Ascending aorta (tissue), 2 donors: ENCODE measurements around the gene MAGEA3. TPM values are rescaled to one million over a fixed set of nuclear protein-coding genes. Genes with fewer than 3 reads are reported as not detected.
"Not testable (repeated sequence)": the region's sequence is repeated elsewhere in the genome, so short reads cannot be mapped to it uniquely, and the experiment has no call there.

ENCODE experiments used
- DNase-seq, 2 donors: peaks; one replicate each; pipeline ENCODE4 v3.0.0-alpha.2; 2019; ENCODE audit warnings: low spot score in 2 of 2
- H3K27ac ChIP-seq, 2 donors: fragments of 200-600 bp; sonication (generic); one replicate each; pipeline ENCODE4 v1.5.1; 2016 to 2017; ENCODE audit warnings: mild to moderate bottlenecking in 1 of 2
- H3K27me3 ChIP-seq: fragments of 200-600 bp; sonication (generic); one replicate; pipeline ENCODE4 v1.5.1; 2017
- H3K36me3 ChIP-seq, 2 donors: fragments of 200-600 bp; sonication (generic); one replicate each; pipeline ENCODE4 v1.5.1; 2016
- H3K4me1 ChIP-seq, 2 donors: fragments of 200-600 bp; sonication (generic); one replicate each; pipeline ENCODE4 v1.5.1; 2016 to 2017; ENCODE audit warnings: mild to moderate bottlenecking in 1 of 2
- H3K4me3 ChIP-seq, 2 donors: fragments of 200-600 bp; sonication (generic); one replicate each; pipeline ENCODE4 v1.5.1; 2016 to 2017; ENCODE audit warnings: mild to moderate bottlenecking in 1 of 2
- H3K9me3 ChIP-seq, 2 donors: fragments of 200-600 bp; sonication (generic); one replicate each; pipeline ENCODE4 v1.5.1; 2016
- CTCF ChIP-seq, 3 experiments: fragments of 200-600 bp in 2 of 3; fragments of 450-650 bp in 1 of 3; sonication (generic) in 2 of 3; IDR thresholded peaks; one replicate each; pipeline ENCODE4 v1.5.1; 2016 to 2019; ENCODE audit warnings: antibody characterized with exemption in 3 of 3, mild to moderate bottlenecking in 1 of 3, moderate library complexity in 1 of 3
- intact Hi-C: fragments of 100-400 bp; cut with DNase I; formaldehyde crosslinking; loops from one replicate; pipeline ENCODE4 v1.15.1; 2023
- total RNA-seq: library from RNA; depleted of rRNA; stranded (reverse); fragments of >200 nt; gene quantifications from one replicate; pipeline ENCODE4 v1.1.0, GENCODE V29; 2016

Gene MAGEA3
- total RNA-seq, 1 donor from 2014 or later = not detected

GRCh38 chrX:152663086-152663485 is 35.5 kb upstream of the MAGEA3 start:
- TF ChIP-seq CTCF (IDR thresholded peaks at IDR 0.05) = no peak
- peaks cover 0 to 7% of the 10 kb centered on the region in 2 donors for H3K9me3 ChIP-seq

GRCh38 chrX:152674135-152674534 is 24.5 kb upstream of the MAGEA3 start:
- H3K36me3 ChIP-seq = no peaks in the 10 kb centered on the region
- intact Hi-C loops = no loop called here
- H3K27ac ChIP-seq = no peak overlapping the region
- no peaks in the 10 kb centered on the region for H3K27me3 ChIP-seq
- H3K9me3 ChIP-seq = no peaks in the 10 kb centered on the region
- no peak for TF ChIP-seq CTCF (IDR thresholded peaks at IDR 0.05)
- H3K4me3 ChIP-seq = no peak overlapping the region
- DNase-seq = no peak
- no peaks in the 10 kb centered on the region for H3K4me1 ChIP-seq

More at GRCh38 chrX:152663086-152663485, 35.5 kb upstream of the MAGEA3 start:
- Histone ChIP-seq H3K27ac (no peak overlapping the region), H3K4me1 (no peaks in the 10 kb centered on the region), H3K4me3 (no peak overlapping the region), H3K36me3 (no peaks in the 10 kb centered on the region), H3K27me3 (no peaks in the 10 kb centered on the region)
- intact Hi-C loops = no loop called here
- no peak for DNase-seq

- H3K36me3 ChIP-seq, DNase-seq, intact Hi-C loops: not testable (repeated sequence)
Measured at GRCh38 chrX:152674652-152675051, 23.9 kb upstream of the MAGEA3 start.

GRCh38 chrX:152681012-152681411 is 17.6 kb upstream of the MAGEA3 start:
- DNase-seq, H3K4me3 ChIP-seq, intact Hi-C loops, H3K9me3 ChIP-seq, H3K36me3 ChIP-seq, H3K4me1 ChIP-seq, H3K27me3 ChIP-seq, H3K27ac ChIP-seq: not testable (repeated sequence)

More at GRCh38 chrX:152674652-152675051, 23.9 kb upstream of the MAGEA3 start:
- H3K4me1 ChIP-seq, H3K9me3 ChIP-seq, H3K27me3 ChIP-seq, H3K4me3 ChIP-seq, H3K27ac ChIP-seq: not testable (repeated sequence)

- intact Hi-C loops, H3K27me3 ChIP-seq: not testable (repeated sequence)
- peak in 1 of 2 donors; percentile 57 for DNase-seq
Measured at GRCh38 chrX:152700390-152700789, 1.8 kb downstream of the MAGEA3 start.

GRCh38 chrX:152706500-152706899 is 7.9 kb downstream of the MAGEA3 start:
- H3K36me3 ChIP-seq, H3K9me3 ChIP-seq, H3K4me1 ChIP-seq, H3K27ac ChIP-seq, intact Hi-C loops, DNase-seq, H3K27me3 ChIP-seq, H3K4me3 ChIP-seq: not testable (repeated sequence)

More at GRCh38 chrX:152700390-152700789, 1.8 kb downstream of the MAGEA3 start:
- not testable (repeated sequence) for H3K4me3 ChIP-seq, H3K4me1 ChIP-seq, H3K36me3 ChIP-seq, H3K27ac ChIP-seq, H3K9me3 ChIP-seq

GRCh38 chrX:152709173-152709572 is 10.6 kb downstream of the MAGEA3 start, which contains the start of gene CSAG2:
CSAG2 (minus strand) TSS chrX:152709273; CDS start chrX:152709112, 161 bp downstream.
- DNase-seq, H3K4me1 ChIP-seq, H3K27me3 ChIP-seq, intact Hi-C loops, H3K27ac ChIP-seq, H3K36me3 ChIP-seq, H3K9me3 ChIP-seq, H3K4me3 ChIP-seq: not testable (repeated sequence)

- H3K4me3 ChIP-seq, H3K27ac ChIP-seq, H3K27me3 ChIP-seq, DNase-seq, H3K36me3 ChIP-seq, H3K9me3 ChIP-seq, H3K4me1 ChIP-seq, intact Hi-C loops: not testable (repeated sequence)
Measured at GRCh38 chrX:152713195-152713594, 14.6 kb downstream of the MAGEA3 start.

- DNase-seq, H3K9me3 ChIP-seq, intact Hi-C loops, H3K4me3 ChIP-seq, H3K36me3 ChIP-seq, H3K27me3 ChIP-seq, H3K4me1 ChIP-seq, H3K27ac ChIP-seq: not testable (repeated sequence)
Measured at GRCh38 chrX:152713815-152714787, 15.5 kb downstream of the MAGEA3 start, which contains the start of gene MAGEA2B. MAGEA2B (plus strand) TSS chrX:152714628; CDS start chrX:152717107, 2,479 bp downstream.
